Stimulated activated CD4-positive, alpha-beta T cell treated with anti-CD3 and anti-CD28 coated beads, Interleukin-12 subunit alpha, Interleukin-12 subunit beta, amount 100 ng/mL, for 4 hours (primary cell): ENCODE data around the gene KAT7.
"Not testable (repeated sequence)": the region's sequence is repeated elsewhere in the genome, so short reads cannot be mapped to it uniquely, and the experiment has no call there.

ENCODE experiments used
- DNase-seq: peaks from one replicate; pipeline ENCODE4 v3.0.0-alpha.2; 2020

KAT7 gene

DNA sequence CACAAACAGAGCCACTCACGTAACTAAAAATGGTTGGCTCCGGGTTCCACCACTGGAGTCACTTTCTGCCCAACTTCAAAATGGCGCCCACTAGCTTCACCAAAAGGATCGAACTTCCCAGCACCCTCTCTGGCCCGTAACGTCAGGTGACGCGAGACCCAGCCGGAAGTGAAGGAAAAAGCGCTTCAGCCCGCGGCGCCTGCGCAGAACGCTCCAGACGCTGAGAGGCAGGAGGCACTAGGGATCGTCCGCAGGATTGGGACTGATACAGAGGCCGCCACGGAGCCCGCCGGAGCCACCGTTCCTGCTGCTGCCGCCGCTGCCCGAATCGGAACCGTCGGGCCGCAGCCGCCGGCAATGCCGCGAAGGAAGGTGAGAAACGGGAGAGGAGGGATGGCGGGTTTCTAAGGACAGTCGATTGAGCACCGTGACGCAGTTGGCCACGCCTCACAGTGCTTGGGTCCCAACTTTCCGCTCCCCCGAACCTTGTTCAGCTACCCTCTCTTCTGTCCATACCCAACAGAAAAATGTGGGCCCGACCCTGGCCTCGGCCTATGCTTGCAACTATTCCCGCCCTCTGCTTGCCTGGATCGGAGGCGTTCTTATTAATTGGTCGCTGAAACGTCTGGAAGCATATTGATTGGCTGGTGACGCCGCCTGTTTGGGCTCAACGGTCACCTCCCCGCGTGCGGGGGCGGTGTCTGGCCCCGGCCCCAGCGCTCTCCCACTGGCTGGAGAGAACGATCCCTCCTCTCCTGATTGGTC, at the start of gene KAT7:
TSS of gene KAT7 (plus strand) at position 204 of the 765 bp plus-strand sequence. CDS start at position 358, 154 bp downstream.
- DNase-seq = peak; percentile 95

DNA sequence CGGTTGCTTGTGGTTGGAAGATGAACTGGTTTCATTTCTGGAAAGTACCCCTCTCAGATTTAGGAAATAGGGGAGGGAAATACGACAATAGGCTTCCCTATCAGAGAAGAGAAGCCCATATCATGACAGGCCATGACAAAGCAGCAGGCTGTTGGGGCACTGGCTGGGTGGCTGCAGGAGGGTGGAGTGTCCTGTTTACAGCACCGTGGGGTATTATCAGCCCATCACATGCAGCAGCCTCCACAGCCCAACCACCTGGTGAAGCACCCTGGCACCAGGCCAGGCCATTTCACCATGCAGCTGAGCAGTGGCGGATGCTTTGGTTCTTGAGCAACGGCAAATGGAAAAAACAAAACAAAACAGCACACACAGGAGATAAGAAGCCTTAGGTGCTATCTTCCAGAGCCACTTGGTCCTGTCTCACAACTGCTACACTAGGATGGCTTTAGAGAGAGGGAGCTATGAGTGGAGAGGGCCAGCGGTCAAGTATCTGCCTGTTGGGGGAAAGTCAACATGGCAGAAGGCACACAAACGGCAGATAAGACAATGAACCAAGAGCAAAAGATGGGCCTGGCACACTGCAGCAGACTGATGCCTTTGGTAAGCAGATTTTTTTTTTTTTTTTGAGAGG, 48.7 kb upstream of the KAT7 start:
- DNase-seq = peak; percentile 64

DNA sequence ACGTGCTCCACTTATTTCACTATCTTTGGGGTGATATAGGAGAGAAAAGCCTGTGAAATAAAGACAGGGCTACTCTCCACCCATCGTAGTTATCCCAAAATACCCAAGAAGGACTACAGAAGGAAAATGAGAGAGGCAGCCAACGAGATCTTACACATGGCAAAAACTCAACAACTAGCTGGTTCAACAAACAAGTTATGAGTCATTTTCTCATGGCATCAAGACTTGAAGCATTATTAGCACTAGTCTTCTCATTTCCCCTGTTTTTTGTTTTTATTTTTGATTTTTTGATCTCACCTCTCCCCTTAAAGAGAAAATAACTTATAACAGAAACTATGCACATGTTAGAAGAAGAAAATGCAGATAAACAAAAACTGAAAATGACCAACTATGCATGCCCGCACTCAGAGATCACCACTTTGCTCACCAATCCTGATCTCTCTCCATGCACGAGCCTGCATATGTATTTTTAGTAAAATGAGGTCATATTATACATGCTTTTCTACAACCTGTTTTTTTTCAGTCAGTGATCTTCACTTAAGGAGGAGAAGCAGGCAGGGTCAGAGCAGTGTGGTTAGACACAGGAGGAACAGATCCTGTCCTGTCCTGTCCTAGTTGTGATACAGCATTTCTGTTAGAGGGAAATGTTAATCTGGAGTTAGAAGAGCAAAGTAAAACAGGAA, 47.3 kb upstream of the KAT7 start:
- DNase-seq = no peak

DNA sequence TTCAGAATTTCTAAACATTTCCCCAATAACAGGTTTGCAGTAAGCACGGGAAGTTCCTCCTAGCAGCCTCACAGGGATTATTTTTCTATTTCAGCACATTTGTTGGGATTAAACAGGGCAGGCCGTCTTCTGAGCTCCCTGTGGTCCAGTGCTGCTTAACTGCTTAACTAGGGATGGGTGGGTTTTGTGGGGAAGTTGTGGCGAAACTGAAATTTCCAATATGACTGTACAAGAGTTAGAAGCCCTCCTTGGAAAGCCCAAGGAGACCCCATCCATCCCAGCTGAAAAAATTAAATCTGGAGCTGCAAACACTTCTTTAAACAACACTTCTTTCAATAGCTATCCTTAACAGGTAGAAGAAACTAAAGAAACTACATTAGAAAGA, 46.8 kb upstream of the KAT7 start:
- DNase-seq = no peak

DNA sequence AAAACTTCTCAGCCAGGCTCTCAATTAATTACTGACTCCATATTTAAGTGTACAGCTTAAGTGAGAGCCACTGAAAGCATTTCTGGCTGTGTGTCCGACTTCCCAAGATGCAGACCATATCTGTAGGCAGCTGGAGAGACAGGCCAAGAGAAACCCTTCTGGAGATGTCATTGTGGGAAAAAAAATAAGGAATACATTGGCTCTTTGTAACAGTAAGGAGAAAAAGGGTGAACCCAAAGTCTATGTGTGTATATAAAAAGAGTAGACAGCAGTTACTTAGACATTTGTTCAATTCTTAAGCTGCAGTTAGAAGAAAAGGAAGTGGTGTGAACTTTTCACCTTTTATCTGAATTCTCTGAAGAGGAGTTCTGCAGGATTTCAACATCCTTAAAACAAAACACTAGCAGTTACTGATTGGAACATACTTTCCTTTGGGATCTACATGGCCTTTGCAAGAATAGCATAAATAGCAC, 46.3 kb upstream of the KAT7 start:
- no peak for DNase-seq

DNA sequence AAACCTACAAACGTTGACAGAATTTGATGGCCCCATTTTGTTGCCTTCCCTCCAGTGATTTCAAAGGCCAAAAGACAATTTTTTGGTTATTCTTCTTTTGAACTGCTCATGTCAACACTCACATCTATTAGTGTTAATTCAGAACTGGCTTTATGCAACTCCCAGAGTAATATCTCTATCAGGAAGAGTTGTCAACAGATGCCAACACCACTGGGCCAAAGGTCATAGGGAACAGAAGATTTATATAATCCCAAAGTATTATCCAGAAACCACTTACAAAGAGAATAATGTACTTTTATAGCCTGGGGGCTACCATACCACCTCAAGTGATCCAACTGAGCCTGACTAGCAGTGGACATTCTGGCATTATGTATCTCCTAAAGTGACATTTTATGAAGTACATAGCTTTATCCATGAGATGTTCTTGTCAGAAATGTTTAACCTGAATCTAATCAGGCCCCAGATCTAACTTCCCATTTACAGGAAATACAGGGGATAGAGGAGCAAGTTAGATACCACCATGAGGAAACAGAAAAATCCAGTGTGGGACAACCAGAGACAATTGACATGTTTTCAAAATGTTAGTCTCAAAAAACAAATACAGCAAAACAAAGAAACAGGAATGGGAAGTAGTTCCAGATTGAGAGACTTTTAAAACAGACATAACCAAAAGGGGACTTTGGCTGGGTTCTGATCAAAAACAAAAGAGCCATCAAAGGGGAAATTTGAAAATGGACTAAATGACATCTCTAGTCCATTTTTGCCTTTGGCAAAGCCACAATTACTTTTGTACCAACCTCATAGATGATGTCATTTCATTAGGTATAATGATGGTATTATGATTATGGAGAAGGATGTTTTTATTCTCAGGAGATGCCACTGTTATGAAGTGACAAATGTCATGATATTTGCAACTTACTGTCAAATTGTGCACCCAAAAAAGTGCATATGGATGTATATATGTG, 43.0 kb upstream of the KAT7 start:
- no peak for DNase-seq

DNA sequence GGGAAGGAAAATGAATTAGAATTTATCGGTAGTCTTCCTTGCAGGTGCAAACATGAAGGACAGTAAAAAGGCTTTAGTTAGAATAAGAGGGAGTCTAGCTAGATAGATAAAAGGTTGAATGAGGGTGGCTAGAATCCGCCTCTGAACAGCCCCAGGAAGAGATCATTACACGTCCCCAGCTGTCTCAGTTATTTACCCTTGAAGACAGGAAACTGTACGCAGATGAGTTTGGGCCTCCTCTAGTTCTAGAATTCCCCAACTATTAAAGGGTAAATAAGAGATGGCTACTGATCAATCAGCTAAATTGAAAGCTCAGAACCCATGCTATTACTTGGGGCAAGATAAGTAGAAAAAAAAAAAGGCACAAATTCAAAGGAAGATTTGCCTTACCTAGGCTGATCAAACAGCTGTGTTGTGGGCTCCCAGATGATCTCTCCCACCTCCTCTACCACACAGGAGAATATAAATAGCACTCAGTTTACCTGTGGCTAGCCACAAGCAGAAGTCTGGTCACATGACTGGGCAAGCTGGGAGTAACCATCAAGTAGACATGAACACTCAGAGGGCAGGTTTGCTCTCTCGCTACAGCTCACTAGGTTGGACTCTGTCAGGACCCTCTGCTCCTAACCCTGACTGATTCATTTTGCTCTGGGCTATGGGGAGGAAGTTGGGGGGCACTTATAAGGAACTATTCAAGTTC, 41.5 kb upstream of the KAT7 start:
- no peak for DNase-seq

DNA sequence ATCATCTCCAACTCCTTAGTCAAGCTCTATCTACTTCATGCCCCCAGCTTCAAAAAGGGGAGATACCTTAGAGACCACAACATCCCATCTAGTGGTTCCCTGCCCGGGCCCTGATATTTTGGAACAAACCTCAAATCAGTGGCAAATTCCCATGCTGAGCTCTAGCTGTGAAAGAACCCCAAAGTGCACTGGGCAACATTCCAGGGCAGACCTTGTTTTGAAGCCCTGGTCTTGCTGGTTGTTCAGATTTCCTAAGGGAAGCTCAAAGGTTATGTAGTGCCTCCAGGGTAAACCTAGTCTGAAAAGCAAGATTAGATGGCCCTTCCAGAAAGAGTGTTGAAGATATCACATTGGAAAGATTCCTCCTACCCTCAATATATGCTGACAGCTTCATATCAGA, 40.8 kb upstream of the KAT7 start:
- DNase-seq = no peak

DNA sequence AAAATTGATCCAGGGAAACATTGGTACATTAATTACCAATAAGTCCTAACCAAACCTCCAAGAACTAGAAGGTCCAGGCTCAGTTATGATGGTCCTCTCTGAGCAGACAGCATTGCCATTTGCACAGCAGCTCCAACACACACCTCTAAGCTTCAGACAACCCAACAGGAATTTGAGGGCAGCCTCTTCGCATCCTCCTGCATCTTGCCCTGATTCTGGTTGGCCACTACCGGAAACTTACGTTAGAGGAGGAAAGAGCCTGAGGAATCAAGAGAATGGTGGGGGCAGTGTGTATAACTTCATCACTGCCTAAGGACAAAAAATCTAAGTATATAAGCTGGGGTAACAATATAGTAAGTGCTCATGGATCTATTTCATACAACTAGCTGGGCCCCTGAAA, 40.3 kb upstream of the KAT7 start:
- no peak for DNase-seq

DNA sequence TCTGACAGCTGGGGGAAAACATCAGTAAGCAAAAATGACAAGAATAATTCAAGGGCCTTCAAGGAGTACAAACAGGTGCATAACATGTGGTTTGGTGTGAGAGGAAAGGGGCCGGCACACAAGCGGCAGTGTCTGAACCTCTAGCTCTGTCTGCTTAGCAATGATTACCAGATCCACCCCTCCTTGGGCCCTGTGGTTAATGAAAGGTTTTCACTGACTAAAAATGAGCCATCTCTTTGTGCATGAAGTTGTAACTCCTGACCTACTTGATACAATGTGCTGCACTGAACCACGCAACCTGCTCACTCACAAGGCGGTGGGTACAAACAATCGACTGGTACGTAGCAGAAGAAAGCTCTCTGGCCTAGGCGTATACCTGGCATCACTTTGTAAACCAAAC, 39.7 kb upstream of the KAT7 start:
- DNase-seq = peak; percentile 25

DNA sequence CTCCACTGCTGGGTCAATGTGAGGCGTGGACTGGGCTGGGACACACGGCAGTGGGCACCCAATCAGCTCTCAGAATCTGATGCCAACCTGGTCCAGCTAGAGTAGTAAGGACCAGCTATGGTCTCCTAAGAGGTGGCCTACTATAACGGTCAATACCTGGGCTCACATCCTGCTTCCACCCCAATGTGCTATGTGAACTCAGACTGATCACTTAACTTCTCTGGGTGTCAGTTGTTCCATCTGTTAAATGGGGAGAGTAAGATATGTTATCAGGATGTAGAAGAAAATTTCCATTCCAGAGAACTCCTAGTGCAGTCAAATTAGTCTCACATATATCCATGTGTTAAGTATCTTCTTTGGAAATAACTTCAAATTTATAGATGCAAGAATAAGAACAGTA, 38.8 kb upstream of the KAT7 start:
- DNase-seq = no peak

DNA sequence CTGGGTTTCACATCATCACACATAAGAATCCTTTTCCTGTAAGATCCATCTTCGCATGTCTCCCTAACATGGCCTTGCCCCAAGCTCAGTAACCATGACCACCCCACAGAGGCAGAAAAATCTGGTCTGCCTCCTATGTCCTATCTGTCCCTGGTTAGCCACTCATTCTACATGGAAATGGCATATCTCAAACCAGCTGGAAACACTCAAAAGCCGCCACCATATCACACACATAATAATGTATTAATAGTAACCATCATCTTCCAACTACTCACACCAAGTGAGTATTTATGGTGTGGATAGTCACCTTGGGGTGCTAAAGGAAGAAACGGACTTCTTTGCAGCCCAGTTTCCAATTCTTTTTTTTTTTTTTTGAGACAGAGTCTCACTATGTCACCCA, 36.0 kb upstream of the KAT7 start:
- DNase-seq = no peak

DNA sequence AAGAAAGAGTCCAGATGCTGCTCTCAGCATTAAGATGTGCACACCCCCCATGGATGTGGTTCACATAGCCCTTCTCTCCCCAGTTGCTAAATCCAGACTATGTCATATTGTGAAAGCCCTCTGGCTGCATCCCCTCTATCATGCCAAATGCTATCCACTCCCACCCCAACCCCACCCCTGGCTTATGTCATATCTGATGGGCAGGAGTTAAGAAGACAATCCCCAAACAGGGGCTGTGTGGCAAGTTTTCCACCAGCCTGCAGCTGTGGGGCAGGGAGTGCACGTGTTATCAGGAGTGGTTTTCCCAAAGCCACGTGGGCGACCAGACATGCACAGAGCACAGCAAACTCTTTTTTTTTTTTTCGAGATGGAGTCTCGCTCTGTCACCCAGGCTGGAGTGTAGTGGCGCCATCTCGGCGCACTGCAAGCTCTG, 34.5 kb upstream of the KAT7 start:
- DNase-seq = no peak

DNA sequence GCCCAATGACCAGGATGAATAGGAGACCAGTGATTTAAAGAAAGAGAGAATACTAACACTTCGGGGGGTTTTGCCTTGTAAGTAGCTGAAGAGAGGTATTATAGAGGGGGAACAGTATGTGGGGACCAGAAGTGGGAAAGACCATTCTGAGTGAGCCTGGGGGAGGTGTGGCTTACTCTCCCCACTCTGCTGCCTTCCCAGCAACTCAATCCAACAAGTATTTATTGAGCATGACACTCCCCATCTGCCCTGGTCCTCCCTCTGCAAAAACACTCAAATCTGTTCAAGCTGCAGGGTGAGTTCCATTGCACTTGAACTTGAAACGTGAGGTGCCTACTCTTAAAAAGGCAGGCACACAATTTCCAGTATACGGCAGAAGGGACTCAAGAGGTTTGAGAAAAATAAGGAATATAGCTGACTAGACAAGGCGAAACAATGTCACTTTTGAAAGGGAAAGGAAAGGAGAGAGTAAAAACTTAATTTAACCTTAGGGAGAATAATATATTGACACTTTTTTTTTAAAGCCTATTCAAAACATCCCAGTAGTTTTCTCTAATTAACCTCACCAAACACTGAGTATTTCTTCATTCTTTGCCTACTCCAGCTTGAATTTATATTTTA, 32.7 kb upstream of the KAT7 start:
- DNase-seq = no peak

DNA sequence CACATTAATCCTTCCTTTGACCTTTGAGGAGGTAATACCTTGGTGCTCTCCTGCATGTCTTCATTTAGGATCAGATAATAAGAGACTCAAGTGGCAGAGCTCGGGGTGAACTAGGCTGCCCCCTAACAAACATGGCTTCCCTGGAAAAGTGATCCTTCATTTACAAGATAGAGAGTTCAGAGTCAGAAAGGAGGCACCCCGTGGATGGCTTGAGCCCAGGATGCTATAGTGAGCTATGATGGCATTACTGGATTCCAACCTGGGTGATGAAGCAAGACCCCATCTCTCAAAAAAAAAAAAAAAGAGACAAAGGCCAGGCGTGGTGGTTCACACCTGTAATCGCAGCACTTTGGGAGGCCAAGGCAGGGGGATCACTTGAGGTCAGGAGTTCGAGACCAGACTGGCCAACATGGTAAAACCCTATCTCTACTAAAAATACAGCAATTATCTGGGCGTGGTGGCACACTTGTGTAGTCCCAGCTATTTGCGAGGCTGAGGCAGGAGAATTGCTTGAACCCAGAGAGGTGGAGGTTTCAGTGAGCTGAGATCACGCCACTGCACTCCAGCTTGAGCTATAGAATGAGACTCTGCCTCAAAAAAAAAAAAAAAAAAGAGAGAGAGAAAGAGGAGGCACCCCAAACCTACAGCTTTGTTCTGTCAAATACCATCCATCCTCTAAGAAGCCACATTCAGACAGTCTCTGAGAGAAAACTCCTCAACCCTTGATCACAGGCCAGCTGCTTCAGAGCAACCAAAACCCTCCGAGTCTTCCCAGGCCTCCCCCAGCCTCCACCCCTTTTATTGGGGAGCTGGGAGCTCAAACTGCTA, 31.9 kb upstream of the KAT7 start:
- DNase-seq = no peak

DNA sequence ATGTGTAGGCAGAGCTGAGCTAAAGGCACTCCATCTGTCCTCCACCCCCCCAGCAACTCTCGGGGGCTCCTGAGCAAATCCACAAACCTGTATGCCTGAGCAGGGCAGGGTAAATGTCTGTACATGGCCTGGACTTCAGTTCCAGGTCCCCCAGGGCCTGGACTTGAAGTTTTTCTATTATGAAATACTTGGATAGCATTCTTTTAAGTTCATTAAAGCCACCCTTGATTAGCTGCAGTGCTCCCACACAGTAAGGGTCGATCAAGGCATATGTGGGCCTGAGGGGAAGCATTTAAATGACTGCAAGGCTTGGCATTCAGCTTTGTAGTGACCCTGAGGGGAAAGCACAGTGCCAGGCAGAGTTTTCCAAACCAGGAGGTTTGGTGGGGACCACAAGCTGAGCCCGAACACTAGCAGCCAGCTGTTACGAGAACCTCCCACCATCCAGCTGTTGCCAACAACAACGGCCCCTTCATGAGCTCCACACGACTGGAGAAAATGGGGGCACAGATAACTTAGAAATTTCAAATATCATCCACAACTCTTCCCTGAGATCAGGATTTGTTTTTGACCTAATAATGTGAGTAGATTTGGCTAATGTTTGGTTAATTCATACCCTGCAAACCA, 31.2 kb upstream of the KAT7 start:
- no peak for DNase-seq

DNA sequence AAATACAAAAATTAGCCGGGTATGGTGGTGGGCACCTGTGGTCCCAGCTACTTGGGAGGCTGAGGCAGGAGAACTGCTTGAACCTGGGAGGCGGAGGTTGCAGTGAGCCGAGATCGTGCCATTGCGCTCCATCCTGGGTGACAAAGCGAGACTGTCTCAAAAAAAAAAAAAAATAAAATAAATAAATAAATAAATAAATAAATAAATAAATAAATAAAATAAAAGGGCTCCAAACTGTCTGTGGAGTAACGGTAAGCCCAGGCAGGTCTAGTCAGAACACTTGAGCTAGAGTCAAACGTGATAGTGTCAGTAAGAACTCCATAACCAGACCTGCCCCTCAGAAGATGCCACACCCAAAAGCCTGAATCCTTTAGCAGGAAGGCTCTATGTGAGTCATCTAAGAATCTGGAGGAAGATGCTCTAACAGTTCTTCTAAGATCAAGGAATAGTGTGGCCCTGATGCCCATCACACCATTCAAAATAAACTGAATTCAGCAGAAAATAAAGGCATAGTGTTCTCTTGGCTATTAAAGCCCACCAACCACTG, 29.9 kb upstream of the KAT7 start:
- not testable (repeated sequence) for DNase-seq

DNA sequence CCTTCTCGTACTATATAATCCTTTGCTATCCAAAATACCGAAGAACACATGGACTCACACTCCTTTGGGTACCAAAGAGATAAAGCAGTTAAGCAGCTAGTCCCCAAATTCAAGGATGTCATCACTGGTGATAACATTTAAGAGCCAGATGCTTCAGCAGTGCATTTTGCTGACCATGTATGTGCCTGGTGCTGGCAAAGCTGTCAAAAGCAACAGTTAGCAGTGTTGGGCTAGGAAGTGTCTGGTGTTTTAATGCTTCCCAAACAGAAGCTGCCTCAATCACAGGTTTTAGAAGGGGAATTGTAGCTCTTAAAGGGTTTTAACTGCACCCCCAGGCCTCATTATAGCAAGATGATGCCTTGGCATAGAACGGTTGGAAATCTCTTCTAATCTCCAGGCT, 29.3 kb upstream of the KAT7 start:
- no peak for DNase-seq

DNA sequence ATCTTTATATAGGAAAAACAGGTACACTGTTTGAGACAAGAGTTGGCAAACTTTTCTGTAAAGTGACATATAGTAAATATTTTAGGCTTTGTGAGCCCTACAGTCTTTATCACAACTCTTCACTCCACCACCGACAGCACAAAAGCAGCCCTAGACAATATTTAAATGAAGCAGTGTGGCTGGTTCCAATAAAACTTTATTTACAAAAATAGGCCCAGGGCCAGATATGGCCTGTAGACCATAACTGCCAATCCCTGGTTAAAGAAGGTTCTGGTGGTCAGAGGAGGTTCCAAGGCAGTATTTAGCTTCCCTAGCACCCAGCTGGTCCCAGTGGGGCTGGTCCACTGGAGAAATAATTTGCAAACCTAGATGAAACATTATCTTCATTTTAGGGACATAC, 28.2 kb upstream of the KAT7 start:
- no peak for DNase-seq
